ENCODE data around the gene NQO1.
"Not testable (repeated sequence)": the region's sequence is repeated elsewhere in the genome, so short reads cannot be mapped to it uniquely, and the experiment has no call there.

Gene NQO1

DNA sequence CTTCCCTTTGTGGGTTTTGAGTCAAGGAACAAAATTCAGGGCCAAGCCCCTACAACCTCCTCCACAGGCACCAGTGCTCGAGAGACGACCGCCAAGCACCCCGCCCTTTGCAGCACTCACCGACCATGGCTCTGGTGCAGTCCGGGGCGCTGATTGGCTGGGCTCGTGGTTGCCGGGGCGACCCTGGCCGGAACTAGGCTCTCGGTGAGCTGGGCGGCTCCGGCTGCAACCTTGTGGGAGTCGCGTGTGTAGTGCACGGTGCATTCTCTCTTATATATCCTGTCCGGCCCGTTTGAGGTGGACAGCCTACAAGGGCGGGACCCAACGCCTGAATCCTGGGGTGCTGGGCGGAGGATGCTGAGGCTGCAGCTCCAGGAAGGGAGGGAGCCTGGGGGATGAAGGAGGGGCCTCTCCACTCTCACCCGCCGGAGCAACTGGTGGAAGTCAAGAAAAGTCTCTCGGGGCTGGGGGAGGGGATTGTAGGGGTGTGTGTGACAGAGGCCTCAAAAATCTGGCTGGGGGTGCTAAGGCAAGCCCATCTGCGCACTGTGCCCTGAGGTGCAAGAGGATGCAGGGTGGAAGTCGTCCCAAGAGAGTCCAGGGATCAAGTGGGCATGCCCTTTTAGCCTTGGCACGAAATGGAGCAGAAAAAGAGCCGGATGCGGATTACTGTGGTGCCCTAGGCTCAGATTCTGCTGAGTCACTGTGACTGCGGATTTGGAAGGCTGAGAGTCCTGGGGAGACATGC, at the start of gene NQO1:
TSS of gene NQO1 (minus strand) at position 248 of the 748 bp plus-strand sequence. CDS start at position 127, 121 bp downstream.
- DNase-seq (ENCODE audit: low spot score) = peak; percentile 95

GRCh38 chr16:69775563-69775962, 49.2 kb upstream of the NQO1 start:
- no peak for DNase-seq (ENCODE audit: low spot score)

DNA sequence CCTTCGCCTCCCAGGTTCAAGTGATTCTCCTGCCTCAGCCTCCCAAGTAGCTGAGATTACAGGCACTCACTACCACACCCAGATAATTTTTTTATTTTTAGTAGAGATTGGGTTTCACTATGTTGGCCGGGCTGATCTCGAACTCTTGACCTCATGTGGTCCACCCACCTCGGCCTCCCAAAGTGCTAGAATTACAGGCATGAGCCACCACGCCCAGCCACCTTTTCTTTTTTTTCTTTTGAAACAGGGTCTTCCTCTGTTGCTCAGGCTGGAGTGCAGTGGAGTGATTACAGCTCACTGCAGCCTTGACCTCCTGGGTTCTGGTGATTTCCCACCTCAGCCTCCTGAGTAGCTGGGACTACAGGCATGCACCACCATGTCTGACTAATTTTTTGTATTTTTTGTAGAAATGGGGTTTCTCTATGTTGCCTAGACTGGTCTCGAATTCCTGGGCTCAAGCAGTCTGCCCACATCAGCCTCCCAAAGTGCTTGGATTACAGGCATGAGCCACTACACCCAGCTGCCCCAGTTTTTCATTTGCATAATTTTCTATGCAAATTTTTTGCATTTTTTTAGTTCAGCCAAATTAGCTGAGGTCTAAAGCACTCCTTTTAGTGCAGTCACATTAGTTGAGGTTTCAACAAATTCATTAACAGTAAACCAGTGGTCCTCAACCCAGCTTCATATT, 47.0 kb upstream of the NQO1 start:
- no peak for DNase-seq (ENCODE audit: low spot score)

DNA sequence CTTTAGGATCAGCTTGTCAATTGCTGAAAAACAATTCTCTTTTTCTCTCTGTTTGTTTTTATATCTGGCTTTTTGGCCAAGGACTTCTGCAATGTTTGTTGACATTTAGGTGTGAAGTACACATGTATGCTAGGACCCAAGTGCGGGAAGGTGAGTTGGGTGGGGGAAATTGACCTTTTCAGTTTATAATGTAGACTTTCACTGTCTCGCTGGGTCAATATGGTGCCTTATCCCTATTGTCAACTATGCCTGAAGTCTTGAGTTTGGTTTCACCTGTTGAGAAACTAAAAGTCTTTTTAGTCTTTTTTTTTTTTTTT, 45.2 kb upstream of the NQO1 start:
- DNase-seq (ENCODE audit: low spot score) = no peak

DNA sequence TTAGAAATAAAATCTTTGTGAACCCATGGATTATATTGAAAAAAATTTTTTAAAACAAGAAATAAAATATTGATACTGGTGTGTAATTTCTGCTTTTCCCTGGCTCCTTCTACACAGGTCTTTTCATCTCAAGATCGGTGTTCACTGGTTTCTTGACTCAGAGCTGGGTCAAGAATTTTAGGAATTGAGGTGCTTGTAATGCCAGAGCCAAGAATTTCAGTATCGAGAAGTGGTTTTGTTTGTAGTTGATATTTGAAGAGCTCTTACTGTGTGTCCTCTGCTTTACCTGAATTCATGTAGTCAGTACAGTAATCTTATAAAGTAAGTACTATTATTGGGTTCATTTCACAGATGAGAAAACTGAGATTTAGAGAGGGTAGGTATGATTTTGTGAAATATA, 43.0 kb upstream of the NQO1 start:
- no peak for DNase-seq (ENCODE audit: low spot score)

GRCh38 chr16:69768666-69769065, 42.3 kb upstream of the NQO1 start:
- no peak for DNase-seq (ENCODE audit: low spot score)

DNA sequence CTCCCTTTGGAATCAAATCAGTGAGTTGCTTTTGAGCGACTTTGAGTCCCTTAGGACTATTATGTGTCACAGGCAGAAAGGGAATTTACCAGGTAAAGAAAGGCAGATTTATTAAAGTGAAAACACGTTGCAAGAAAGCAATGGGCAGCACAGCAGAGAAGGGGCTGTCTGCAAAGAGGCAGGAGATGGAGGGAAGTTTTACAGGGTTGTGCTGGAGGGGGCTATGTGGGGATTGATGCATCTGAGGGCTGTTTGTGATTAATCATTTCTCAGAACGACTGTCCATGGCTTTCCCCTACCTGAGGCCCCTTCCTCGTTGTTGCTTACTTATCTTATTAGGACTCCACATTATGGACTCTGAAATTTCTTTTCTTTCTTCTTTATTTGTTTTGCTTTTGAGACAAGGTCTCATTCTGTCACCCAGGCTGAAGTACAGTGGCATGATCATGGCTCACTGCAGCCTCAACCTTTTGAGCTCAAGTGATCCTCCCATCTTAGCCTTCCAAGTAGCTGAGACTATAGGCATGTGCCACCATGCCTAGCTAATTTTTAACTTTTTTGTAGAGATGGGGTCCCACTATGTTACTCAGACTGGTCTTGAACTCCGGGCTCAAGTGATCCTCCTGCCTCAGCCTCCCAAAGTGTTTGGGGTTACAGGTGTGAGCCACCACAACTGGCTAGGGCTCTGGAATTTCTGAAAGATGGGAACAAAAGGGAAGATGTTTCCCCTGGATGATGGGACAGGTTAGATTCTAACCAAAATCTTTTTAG, 41.3 kb upstream of the NQO1 start:
- no peak for DNase-seq (ENCODE audit: low spot score)

- DNase-seq (ENCODE audit: low spot score) = no peak
Observed at GRCh38 chr16:69763599-69763942, 37.2 kb upstream of the NQO1 start.

GRCh38 chr16:69762814-69763598, 36.6 kb upstream of the NQO1 start:
- DNase-seq (ENCODE audit: low spot score) = no peak

GRCh38 chr16:69761983-69762813, 35.8 kb upstream of the NQO1 start, which contains the start of gene WWP2:
Gene WWP2 (plus strand): TSS chr16:69762332. CDS start chr16:69787011, 24,679 bp downstream.
- DNase-seq (ENCODE audit: low spot score) = peak; percentile 92

DNA sequence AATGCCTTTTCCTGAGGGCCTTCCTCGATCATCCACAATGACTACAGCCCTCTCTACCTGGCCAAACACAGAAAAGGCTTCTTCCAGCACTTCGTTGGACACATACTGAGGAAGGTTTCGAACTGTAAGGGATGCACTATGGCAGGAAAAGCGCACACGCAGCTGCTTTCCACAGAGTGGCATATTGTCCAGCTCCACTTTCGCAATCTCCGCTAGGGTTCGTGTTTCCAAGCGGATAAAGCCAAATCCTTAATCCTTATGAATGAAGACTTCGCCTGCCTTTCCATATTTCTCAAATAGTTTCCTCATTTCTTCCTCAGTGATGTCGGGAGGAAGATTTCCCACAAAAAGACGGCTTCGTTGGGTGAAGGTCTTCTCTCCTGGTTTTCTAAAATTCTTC, 31.0 kb upstream of the NQO1 start:
- not testable (repeated sequence) for DNase-seq (ENCODE audit: low spot score)

GRCh38 chr16:69756705-69757104, 30.3 kb upstream of the NQO1 start:
- no peak for DNase-seq (ENCODE audit: low spot score)

DNA sequence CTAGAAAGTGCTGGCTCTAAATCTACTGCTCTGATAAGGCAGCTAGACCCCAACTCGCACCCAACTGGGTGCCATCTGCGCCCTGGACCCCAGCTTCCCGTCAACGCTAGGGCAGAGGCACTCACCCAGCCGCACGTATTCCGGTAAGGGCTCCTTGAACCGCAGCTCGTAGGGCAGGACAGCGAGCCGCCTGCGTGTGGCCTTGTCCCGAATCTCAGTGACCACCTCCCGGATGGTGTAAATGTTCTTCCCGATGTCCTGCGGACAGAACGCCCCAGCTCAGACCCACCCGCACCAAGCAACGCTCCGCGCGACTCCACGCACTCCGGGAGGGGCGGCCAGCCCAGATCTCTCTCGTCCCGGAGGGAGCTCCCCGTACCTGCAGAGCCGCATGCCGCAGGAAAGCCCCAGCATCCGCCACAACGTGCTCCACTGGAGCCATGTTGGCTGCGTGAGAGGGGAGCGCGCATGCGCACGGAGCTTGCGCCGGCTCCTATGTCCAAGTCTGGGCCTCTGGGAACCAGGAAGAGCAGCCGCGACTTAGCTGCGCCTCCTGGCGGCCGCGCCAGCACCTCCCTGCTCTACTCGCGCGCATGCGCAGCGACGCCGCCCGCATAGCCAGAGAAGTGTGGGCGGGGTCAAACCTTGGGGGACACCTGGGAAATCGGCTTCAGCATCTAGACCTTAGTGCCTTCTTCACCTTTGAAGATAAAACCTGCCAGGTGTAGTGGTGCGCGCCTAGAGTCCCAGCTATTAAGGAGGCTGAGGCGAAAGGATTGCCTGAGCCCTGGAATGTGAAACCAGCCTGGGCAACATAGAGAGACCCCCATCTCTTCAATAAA, 28.3 kb upstream of the NQO1 start, which contains the start of gene NOB1:
TSS of gene NOB1 (minus strand) at position 458 of the 842 bp plus-strand sequence. CDS start at position 442, 16 bp downstream.
- peak; percentile 96 for DNase-seq (ENCODE audit: low spot score)

DNA sequence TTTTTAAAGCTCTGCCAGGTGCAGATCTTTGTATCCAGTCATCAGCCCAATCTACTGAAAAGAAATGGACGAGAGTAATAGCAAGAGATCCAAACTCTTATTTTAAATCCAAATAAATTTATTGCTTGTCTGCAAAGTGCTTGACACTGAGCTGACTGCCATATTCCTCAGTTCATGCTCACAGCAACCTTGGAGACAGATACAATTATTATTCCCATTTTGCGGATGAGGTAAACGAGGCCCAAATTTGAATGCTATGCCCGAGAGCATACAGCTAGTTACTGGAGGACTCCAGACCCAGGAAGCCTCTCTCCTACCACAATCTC, 27.7 kb upstream of the NQO1 start:
- DNase-seq (ENCODE audit: low spot score) = no peak

GRCh38 chr16:69748694-69749345, 22.5 kb upstream of the NQO1 start:
- no peak for DNase-seq (ENCODE audit: low spot score)

GRCh38 chr16:69747115-69747514, 20.8 kb upstream of the NQO1 start:
- no peak for DNase-seq (ENCODE audit: low spot score)

- no peak for DNase-seq (ENCODE audit: low spot score)
Observed at GRCh38 chr16:69745959-69746358, 19.6 kb upstream of the NQO1 start.

GRCh38 chr16:69745232-69745612, 18.9 kb upstream of the NQO1 start:
- no peak for DNase-seq (ENCODE audit: low spot score)

GRCh38 chr16:69744363-69745231, 18.2 kb upstream of the NQO1 start:
- DNase-seq (ENCODE audit: low spot score) = no peak
